DND-41 (cell line): ENCODE measurements around the gene INKA1.

ENCODE experiments used
- CTCF ChIP-seq: IDR thresholded peaks from 2 replicates; pipeline ENCODE4 v1.5.1; 2012; ENCODE audit warnings: borderline replicate concordance, low read length, moderate library complexity, mild to moderate bottlenecking; ENCODE audit not compliant: poor library complexity, severe bottlenecking; ENCODE audit errors: extremely low read depth
- EZH2 ChIP-seq: IDR thresholded peaks from 3 replicates; pipeline ENCODE4 v1.6.1; 2012; ENCODE audit warnings: borderline replicate concordance, low read depth, mild to moderate bottlenecking, moderate library complexity, low read length, inconsistent platforms; ENCODE audit not compliant: severe bottlenecking

GRCh38 chr3:49802719-49803464 lies at the start of gene INKA1:
- no peak for TF ChIP-seq CTCF
- TF ChIP-seq EZH2 = no peak
